GM12878 (cell line): ENCODE results near the gene PALLD. TPM values are rescaled to one million over a fixed set of nuclear protein-coding genes. Genes with fewer than 3 reads are reported as not detected.

Experiments
- ATAC-seq: fragments of 200-7000 bp; cut with Tn5 transposase; 3 replicates; pipeline ENCODE4 v1.9.1; 2020; ENCODE audit warnings: mild to moderate bottlenecking, moderate library complexity
- BruUV-seq: library from RNA; stranded (reverse); fragments of 400-500 nt; replicated peaks from 2 replicates; lab custom pipeline; 2021; lab: Mats Ljungman, UMichigan
- CTCF ChIA-PET: fragments of 300-600 bp; sonication (Branson Sonifier 250); formaldehyde crosslinking; extraction: SDS; loops from one replicate; lab custom pipeline; 2021; ENCODE audit warnings: inconsistent platforms; lab: Yijun Ruan, JAX
- POLR2A ChIA-PET: fragments of 350-600 bp; formaldehyde crosslinking; extraction: SDS; loops from one replicate; lab custom pipeline; 2021; ENCODE audit warnings: inconsistent platforms; lab: Charles Lee
- RAD21 ChIA-PET: fragments of 300-600 bp; sonication (Branson Sonifier 250); formaldehyde crosslinking; loops from one replicate; lab custom pipeline; 2023; ENCODE audit warnings: antibody characterized with exemption; ENCODE audit not compliant: unreplicated experiment; lab: Charles Lee
- SMC1A ChIA-PET: fragments of 300-600 bp; sonication (Branson Sonifier 250); formaldehyde crosslinking; loops from one replicate; lab custom pipeline; 2023; ENCODE audit not compliant: unreplicated experiment, uncharacterized antibody; lab: Charles Lee
- DNase-seq: peaks from one replicate; pipeline ENCODE4 v3.0.0-alpha.2; 2011; ENCODE audit warnings: low read depth, low spot score
- FAIRE-seq: peaks from 3 replicates; lab custom pipeline; 2011; peaks lifted over from hg19 to GRCh38; lab: Jason Lieb, UNC
- H2AFZ ChIP-seq: 2 replicates; pipeline ENCODE4 v1.6.0; 2011; ENCODE audit warnings: low read depth, low read length, control low read depth; ENCODE audit not compliant: control insufficient read depth
- H3K27ac ChIP-seq: 2 replicates; pipeline ENCODE4 v1.5.1; 2011; ENCODE audit warnings: control low read depth; ENCODE audit not compliant: control insufficient read depth, insufficient read depth
- H3K27me3 ChIP-seq, 2 experiments: replicated peaks in 1 of 2; 2 replicates each; pipeline versions ENCODE4 v1.6.0 to v1.6.1; 2011; ENCODE audit warnings: low read length in 1 of 2; ENCODE audit not compliant: control insufficient read depth in 2 of 2, insufficient read depth in 2 of 2
- H3K36me3 ChIP-seq, 2 experiments: 2 replicates each; pipeline ENCODE4 v1.5.1; 2011; ENCODE audit warnings: low read length in 1 of 2; ENCODE audit not compliant: control insufficient read depth in 2 of 2, insufficient read depth in 2 of 2
- H3K4me1 ChIP-seq: 2 replicates; pipeline ENCODE4 v1.6.1; 2011; ENCODE audit warnings: mild to moderate bottlenecking, low read length, moderate library complexity, mixed read lengths; ENCODE audit not compliant: control insufficient read depth, insufficient read depth
- H3K4me2 ChIP-seq: 2 replicates; pipeline ENCODE4 v1.6.0; 2011; ENCODE audit warnings: control low read depth; ENCODE audit not compliant: control insufficient read depth, insufficient read depth
- H3K4me3 ChIP-seq: fragments of 200-600 bp; sonication (generic); 2 replicates; pipeline ENCODE4 v1.5.1; 2016
- H3K79me2 ChIP-seq: 2 replicates; pipeline ENCODE4 v1.6.0; 2011; ENCODE audit warnings: low read length; ENCODE audit not compliant: control insufficient read depth, insufficient read depth
- H3K9ac ChIP-seq: 2 replicates; pipeline ENCODE4 v1.8.0; 2011; ENCODE audit warnings: low read length, control low read depth, mixed read lengths; ENCODE audit not compliant: control insufficient read depth, insufficient read depth
- H3K9me3 ChIP-seq: replicated peaks from 3 replicates; pipeline ENCODE4 v1.5.1; 2011; ENCODE audit warnings: mild to moderate bottlenecking, low read length; ENCODE audit not compliant: control insufficient read depth, insufficient read depth
- H4K20me1 ChIP-seq: 2 replicates; pipeline ENCODE4 v1.6.0; 2011; ENCODE audit not compliant: control insufficient read depth, insufficient read depth
- CEBPB ChIP-seq, 2 experiments: fragments of 150-350 bp in 1 of 2; IDR thresholded peaks; 2 replicates each; pipeline ENCODE4 v1.6.1; 2012 to 2014; ENCODE audit warnings: low read depth in 2 of 2, low read length in 2 of 2, borderline replicate concordance in 1 of 2, inconsistent platforms in 1 of 2
- GATAD2B ChIP-seq: fragments of 450-650 bp; conservative IDR thresholded peaks from 2 replicates; pipeline ENCODE4 v1.6.1; 2017; ENCODE audit warnings: low read depth, mild to moderate bottlenecking, moderate library complexity
- HDAC6 ChIP-seq: fragments of 200-600 bp; sonication (generic); IDR thresholded peaks from one replicate; pipeline ENCODE4 v1.8.0; 2017; ENCODE audit warnings: antibody characterized with exemption; ENCODE audit not compliant: unreplicated experiment
- NFYA ChIP-seq: IDR thresholded peaks from 2 replicates; pipeline ENCODE4 v1.6.1; 2011; ENCODE audit warnings: low read depth, mild to moderate bottlenecking, low read length, improper control_type of control experiment, borderline replicate concordance
- RELA ChIP-seq: fragments of 450-650 bp; IDR thresholded peaks from 2 replicates; pipeline ENCODE4 v1.8.0; 2014; ENCODE audit warnings: borderline replicate concordance; ENCODE audit not compliant: partially characterized antibody
- SMARCA5 ChIP-seq: fragments of 450-650 bp; IDR thresholded peaks from 2 replicates; pipeline ENCODE4 v1.6.1; 2017; ENCODE audit warnings: mild to moderate bottlenecking
- SP1 ChIP-seq: IDR thresholded peaks from one replicate; pipeline ENCODE4 v1.6.1; 2011; ENCODE audit warnings: low read depth, low read length
- STAT3 ChIP-seq: IDR thresholded peaks from 2 replicates; pipeline ENCODE4 v1.6.1; 2011; ENCODE audit warnings: low read depth, low read length, improper control_type of control experiment
- YY1 ChIP-seq: IDR thresholded peaks from 2 replicates; pipeline ENCODE4 v1.6.1; 2011; ENCODE audit warnings: low read depth, mild to moderate bottlenecking, low read length
- ZNF24 ChIP-seq: fragments of 450-650 bp; IDR thresholded peaks from 2 replicates; pipeline ENCODE4 v1.6.1; 2017; ENCODE audit warnings: antibody characterized with exemption, mild to moderate bottlenecking
- WGBS: methylation state at CpG from one replicate; pipeline ENCODE4 v1.1.6; 2016; ENCODE audit warnings: low lambda C conversion rate; ENCODE audit not compliant: insufficient replicate concordance, insufficient coverage; ENCODE audit errors: missing lambda C conversion rate; 5-methylcytosine and 5-hydroxymethylcytosine counted together
- in situ Hi-C: fragments of 300-500 bp; cut with MboI; formaldehyde crosslinking; loops from 9 replicates; pipeline ENCODE4 v1.14.3; 2018; ENCODE audit warnings: mixed read lengths
- intact Hi-C: fragments of 100-400 bp; cut with micrococcal nuclease; formaldehyde crosslinking; loops from one replicate; pipeline ENCODE4 v1.14.2; 2022; ENCODE audit not compliant: unreplicated experiment
- polyA plus RNA-seq, 11 experiments: library from polyadenylated mRNA; depleted of rRNA in 4 of 11; unstranded in 6 of 11; stranded (reverse) in 5 of 11; fragments of >200 nt; fragmentation: Nextera tagmentation in 4 of 11; fragmentation: Illumina TruSeq in 1 of 11; extraction: Ambion mirVana in 4 of 11; extraction: Trizol in 1 of 11; gene quantifications; 1 replicate in 1 of 11; 2 replicates in 10 of 11; pipeline versions ENCODE4 v1.2.1 to v1.2.3, GENCODE V29; 2011 to 2016; ENCODE audit warnings: inconsistent platforms in 2 of 11, missing spikeins in 2 of 11, low read depth in 1 of 11
- total RNA-seq, 4 experiments: library from RNA; depleted of rRNA in 3 of 4; stranded (reverse); fragments of >200 nt in 3 of 4; fragmentation: Illumina TruSeq in 1 of 4; extraction: Trizol in 1 of 4; gene quantifications; 2 replicates each; pipeline versions ENCODE4 v1.2.1 to v1.2.3, GENCODE V29; 2013 to 2021
- TF ChIP-seq, protein P1 (sequence below): IDR thresholded peaks from 2 replicates; pipeline ENCODE4 v1.6.1; 2012; ENCODE audit warnings: low read depth, low read length, improper control_type of control experiment
- TF ChIP-seq, protein P2 (sequence below): fragments of 450-650 bp; IDR thresholded peaks from 2 replicates; pipeline ENCODE4 v1.6.1; 2018; ENCODE audit warnings: mild to moderate bottlenecking, low read depth, moderate library complexity; ENCODE audit not compliant: partially characterized antibody
- TF ChIP-seq, protein P3 (sequence below): fragments of 450-650 bp; IDR thresholded peaks from 2 replicates; pipeline ENCODE4 v1.6.1; 2017; ENCODE audit warnings: borderline replicate concordance

PALLD gene
- total and polyA plus RNA-seq, 10 of the 15 experiments (the other 5 are each of a cell fraction or from before 2014, with no cell fraction given) = 1.0 to 7.7 (median 1.7) TPM

DNA sequence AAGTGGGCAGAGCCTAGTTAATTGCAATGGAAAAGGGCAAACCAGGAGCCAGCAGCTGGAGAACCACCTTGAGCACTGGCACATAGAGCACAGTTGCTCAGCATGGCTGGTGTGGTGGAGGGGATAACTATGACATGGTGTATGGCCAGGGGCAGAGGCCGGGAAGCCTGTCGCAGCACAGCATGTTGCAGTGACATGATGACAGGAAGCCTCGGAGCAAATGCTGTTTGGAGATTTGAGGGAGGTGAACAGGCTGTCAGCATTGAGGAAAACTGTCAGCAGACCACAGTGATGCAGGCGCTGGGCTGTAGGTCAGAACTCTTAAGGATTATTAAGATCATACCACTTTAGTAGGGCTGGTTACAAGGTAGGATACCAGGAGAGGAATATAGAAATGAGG lies 284.5 kb downstream of the PALLD start:
- ChIA-PET POLR2A (no interaction called here), SMC1A (interaction anchor here (0.6 to 1.0 kb wide), 2 partner anchors 12 to 14 kb away, joined by 3 read pairs; no protein-coding TSS in a partner anchor), CTCF (no interaction called here), RAD21 (interaction anchor here (0.5 kb wide), 1 partner anchor 1032 kb away, joined by 3 read pairs; no protein-coding TSS in a partner anchor)
- Histone ChIP-seq H3K27me3 (no peaks in the 10 kb centered on the region), H3K4me3 (no peak overlapping the region), H3K9me3 (no peaks in the 10 kb centered on the region), H4K20me1 (no peaks in the 10 kb centered on the region), H2AFZ (no peak overlapping the region), H3K27ac (no peak overlapping the region), H3K79me2 (no peaks in the 10 kb centered on the region), H3K36me3 (no peaks in the 10 kb centered on the region), H3K4me2 (no peak overlapping the region), H3K4me1 (no peaks in the 10 kb centered on the region), H3K9ac (no peak overlapping the region)
- FAIRE-seq = no peak
- BruUV-seq = no TSS peak
- ATAC-seq = peak; percentile 61
- intact Hi-C loops (no loop called here), in situ Hi-C loops (no loop called here)
- no peak for DNase-seq
- 24% methylated on average over 4 of the region's 4 CpGs for WGBS
- TF ChIP-seq HDAC6 = no peak
- TF ChIP-seq, protein P1, sequence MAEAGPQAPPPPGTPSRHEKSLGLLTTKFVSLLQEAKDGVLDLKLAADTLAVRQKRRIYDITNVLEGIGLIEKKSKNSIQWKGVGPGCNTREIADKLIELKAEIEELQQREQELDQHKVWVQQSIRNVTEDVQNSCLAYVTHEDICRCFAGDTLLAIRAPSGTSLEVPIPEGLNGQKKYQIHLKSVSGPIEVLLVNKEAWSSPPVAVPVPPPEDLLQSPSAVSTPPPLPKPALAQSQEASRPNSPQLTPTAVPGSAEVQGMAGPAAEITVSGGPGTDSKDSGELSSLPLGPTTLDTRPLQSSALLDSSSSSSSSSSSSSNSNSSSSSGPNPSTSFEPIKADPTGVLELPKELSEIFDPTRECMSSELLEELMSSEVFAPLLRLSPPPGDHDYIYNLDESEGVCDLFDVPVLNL = no peak
- no peak for TF ChIP-seq CEBPB (IDR thresholded peaks at IDR 0.05; ENCODE audit: borderline replicate concordance in 1 of 2, low read depth in 2 of 2, low read length in 2 of 2)
- TF ChIP-seq NFYA = no peak

DNA sequence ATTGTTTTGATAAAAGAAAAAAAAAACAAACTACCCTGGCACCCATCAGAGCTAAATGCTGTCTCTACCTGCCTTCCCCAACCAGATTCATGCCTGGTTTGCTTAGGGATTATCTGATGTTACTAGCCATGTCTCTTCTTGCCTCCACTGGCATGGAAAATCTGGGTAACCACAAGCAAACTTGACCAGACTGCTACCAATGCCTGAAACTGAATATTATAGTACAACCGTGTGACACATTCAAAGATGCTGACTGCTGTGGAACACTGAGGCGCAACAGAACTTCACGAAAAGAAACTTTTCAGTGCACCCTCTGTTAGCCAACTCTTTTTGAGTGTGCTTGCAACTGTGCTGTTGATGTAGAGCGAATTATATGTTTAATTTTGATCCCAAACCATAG lies 285.1 kb downstream of the PALLD start:
- no peak for DNase-seq
- in situ Hi-C loops = no loop called here
- ChIA-PET SMC1A (interaction anchor here (0.6 to 1.0 kb wide), 5 partner anchors 13 to 1942 kb away, joined by 3 to 4 read pairs (median 3); no protein-coding TSS in a partner anchor), CTCF (no interaction called here), RAD21 (no interaction called here), POLR2A (no interaction called here)
- no TSS peak for BruUV-seq
- Histone ChIP-seq H2AFZ (no peak overlapping the region), H3K9me3 (no peaks in the 10 kb centered on the region), H3K36me3 (no peaks in the 10 kb centered on the region), H3K9ac (no peak overlapping the region), H3K4me3 (no peak overlapping the region), H3K27ac (no peak overlapping the region), H3K27me3 (no peaks in the 10 kb centered on the region), H3K4me2 (no peak overlapping the region), H3K79me2 (no peaks in the 10 kb centered on the region), H3K4me1 (no peaks in the 10 kb centered on the region), H4K20me1 (no peaks in the 10 kb centered on the region)
- no peak for FAIRE-seq
- ATAC-seq = peak; percentile 29
- WGBS = 37% methylated on average over 4 of the region's 4 CpGs
- intact Hi-C loops = no loop called here
- no peak for TF ChIP-seq YY1
- TF ChIP-seq, protein P2, sequence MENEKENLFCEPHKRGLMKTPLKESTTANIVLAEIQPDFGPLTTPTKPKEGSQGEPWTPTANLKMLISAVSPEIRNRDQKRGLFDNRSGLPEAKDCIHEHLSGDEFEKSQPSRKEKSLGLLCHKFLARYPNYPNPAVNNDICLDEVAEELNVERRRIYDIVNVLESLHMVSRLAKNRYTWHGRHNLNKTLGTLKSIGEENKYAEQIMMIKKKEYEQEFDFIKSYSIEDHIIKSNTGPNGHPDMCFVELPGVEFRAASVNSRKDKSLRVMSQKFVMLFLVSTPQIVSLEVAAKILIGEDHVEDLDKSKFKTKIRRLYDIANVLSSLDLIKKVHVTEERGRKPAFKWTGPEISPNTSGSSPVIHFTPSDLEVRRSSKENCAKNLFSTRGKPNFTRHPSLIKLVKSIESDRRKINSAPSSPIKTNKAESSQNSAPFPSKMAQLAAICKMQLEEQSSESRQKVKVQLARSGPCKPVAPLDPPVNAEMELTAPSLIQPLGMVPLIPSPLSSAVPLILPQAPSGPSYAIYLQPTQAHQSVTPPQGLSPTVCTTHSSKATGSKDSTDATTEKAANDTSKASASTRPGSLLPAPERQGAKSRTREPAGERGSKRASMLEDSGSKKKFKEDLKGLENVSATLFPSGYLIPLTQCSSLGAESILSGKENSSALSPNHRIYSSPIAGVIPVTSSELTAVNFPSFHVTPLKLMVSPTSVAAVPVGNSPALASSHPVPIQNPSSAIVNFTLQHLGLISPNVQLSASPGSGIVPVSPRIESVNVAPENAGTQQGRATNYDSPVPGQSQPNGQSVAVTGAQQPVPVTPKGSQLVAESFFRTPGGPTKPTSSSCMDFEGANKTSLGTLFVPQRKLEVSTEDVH = no peak
- TF ChIP-seq, protein P3, sequence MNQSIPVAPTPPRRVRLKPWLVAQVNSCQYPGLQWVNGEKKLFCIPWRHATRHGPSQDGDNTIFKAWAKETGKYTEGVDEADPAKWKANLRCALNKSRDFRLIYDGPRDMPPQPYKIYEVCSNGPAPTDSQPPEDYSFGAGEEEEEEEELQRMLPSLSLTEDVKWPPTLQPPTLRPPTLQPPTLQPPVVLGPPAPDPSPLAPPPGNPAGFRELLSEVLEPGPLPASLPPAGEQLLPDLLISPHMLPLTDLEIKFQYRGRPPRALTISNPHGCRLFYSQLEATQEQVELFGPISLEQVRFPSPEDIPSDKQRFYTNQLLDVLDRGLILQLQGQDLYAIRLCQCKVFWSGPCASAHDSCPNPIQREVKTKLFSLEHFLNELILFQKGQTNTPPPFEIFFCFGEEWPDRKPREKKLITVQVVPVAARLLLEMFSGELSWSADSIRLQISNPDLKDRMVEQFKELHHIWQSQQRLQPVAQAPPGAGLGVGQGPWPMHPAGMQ = no peak
- no peak for TF ChIP-seq STAT3
- no peak for TF ChIP-seq NFYA
- TF ChIP-seq ZNF24 = no peak
- no peak for TF ChIP-seq GATAD2B
- TF ChIP-seq SP1 = no peak
- no peak for TF ChIP-seq RELA
- no peak for TF ChIP-seq SMARCA5
